Measurements from ENCODE around the gene TAF4B.

GRCh38 chr18:26210147-26210546, 16.1 kb upstream of the TAF4B start:
- no peak for TF ChIP-seq CTCF (conservative IDR thresholded peaks at IDR 0.05 in 1 of 2, IDR thresholded peaks at IDR 0.05 in 1 of 2; ENCODE audit: extremely low read depth in 1 of 2, insufficient read depth in 1 of 2, low read depth in 1 of 2, low read length in 2 of 2)
- no peak for TF ChIP-seq EZH2 (IDR thresholded peaks at IDR 0.05; ENCODE audit: borderline replicate concordance, low read length)

Data from mammary epithelial cell (primary cell).